Measurements from ENCODE around the gene METTL21A.

- no peak for TF ChIP-seq CTCF (conservative IDR thresholded peaks at IDR 0.05 in 1 of 2, IDR thresholded peaks at IDR 0.05 in 1 of 2; ENCODE audit: low read depth in 1 of 2, low read length in 2 of 2)
- TF ChIP-seq EZH2 (IDR thresholded peaks at IDR 0.05; ENCODE audit: low read length, missing control alignments) = no peak
These were observed 37.0 kb upstream of the METTL21A start for GRCh38 chr2:207662203-207662602.

All from fibroblast of lung (primary cell).